ENCODE results near the gene CADM1. TPM values are rescaled to one million over a fixed set of nuclear protein-coding genes. Genes with fewer than 3 reads are reported as not detected.
A peak's percentile ranks its signal among the peaks of the same experiment; 100 is the strongest.

The CADM1 gene
- total RNA-seq, 1 donor: 0.45 TPM

DNA sequence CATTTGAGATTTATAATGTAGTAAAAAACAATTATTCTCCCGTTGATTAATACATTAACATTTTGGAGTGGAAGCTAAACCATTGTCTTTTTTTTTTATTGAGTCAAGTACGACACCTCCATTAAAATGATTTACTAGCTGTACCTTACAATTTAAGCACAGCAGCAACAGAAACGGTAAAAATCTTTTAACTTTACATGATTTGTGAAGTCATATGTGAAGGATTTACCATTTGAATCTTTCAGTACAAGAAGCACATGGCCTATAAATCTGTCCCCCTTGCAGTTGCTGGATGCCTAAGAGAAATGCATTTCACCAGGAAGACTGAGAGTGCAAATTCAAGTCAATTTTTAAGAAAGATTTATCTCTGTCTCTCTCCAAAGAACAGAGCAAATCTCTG, 324.6 kb downstream of the CADM1 start:
- DNase-seq (ENCODE audit: low read depth): no peak
- TF ChIP-seq, protein P1, sequence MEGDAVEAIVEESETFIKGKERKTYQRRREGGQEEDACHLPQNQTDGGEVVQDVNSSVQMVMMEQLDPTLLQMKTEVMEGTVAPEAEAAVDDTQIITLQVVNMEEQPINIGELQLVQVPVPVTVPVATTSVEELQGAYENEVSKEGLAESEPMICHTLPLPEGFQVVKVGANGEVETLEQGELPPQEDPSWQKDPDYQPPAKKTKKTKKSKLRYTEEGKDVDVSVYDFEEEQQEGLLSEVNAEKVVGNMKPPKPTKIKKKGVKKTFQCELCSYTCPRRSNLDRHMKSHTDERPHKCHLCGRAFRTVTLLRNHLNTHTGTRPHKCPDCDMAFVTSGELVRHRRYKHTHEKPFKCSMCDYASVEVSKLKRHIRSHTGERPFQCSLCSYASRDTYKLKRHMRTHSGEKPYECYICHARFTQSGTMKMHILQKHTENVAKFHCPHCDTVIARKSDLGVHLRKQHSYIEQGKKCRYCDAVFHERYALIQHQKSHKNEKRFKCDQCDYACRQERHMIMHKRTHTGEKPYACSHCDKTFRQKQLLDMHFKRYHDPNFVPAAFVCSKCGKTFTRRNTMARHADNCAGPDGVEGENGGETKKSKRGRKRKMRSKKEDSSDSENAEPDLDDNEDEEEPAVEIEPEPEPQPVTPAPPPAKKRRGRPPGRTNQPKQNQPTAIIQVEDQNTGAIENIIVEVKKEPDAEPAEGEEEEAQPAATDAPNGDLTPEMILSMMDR (IDR thresholded peaks at IDR 0.05; ENCODE audit: insufficient read depth, low read length): no peak
- no peak overlapping the region for H3K4me3 ChIP-seq (ENCODE audit: low read depth, low read length)

GRCh38 chr11:115178705-115179104, 325.5 kb downstream of the CADM1 start:
- TF ChIP-seq, protein P1 (IDR thresholded peaks at IDR 0.05; ENCODE audit: insufficient read depth, low read length): no peak
- H3K4me3 ChIP-seq (ENCODE audit: low read depth, low read length): no peak overlapping the region
- no peak for DNase-seq (ENCODE audit: low read depth)

DNA sequence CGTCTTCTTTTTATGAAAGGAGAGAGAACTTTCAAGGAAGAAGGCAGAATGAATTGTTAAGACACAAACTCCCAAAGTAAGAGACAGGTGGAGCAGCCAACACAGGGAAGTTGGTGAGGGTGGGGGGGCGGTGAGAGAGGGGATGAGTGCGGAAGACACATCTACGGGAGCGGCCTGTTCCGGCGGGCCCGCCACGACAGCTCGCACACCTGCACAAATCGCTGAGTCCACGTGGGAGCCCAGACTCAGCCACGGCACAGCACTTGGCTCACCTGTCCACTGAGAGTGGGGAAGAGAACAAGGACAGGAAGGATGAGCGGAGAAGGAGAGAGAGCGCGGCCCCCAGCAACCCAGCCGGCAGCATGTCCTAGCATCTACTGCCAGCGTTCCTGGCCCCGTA, 331.1 kb downstream of the CADM1 start:
- TF ChIP-seq, protein P1 (IDR thresholded peaks at IDR 0.05; ENCODE audit: insufficient read depth, low read length): no peak
- no peak overlapping the region for H3K4me3 ChIP-seq (ENCODE audit: low read depth, low read length)
- DNase-seq (ENCODE audit: low read depth): no peak

GRCh38 chr11:115170133-115170815, 333.9 kb downstream of the CADM1 start:
- TF ChIP-seq, protein P1 (IDR thresholded peaks at IDR 0.05; ENCODE audit: insufficient read depth, low read length): peak; percentile 60
- DNase-seq (ENCODE audit: low read depth): peak; percentile 10

DNA sequence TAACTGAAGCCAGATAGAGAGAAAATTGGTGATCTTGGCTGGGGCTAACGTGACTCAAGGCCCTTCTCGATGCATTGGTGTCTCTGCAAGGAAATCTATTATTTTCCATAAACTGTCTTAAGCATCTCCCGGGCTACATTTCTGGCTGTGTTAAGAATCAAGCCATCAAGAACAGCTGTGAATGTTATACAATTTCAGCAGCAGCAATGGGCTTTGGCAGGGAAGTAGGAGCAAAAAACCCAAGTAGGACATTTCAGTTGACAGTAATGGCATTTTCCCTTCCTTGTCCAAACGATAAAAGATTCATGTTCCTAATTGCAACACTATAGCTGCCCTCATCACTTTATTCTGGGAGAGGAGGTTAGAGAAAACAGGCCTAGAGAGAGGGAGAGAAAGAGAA, 335.0 kb downstream of the CADM1 start:
- DNase-seq (ENCODE audit: low read depth): no peak
- TF ChIP-seq, protein P1 (IDR thresholded peaks at IDR 0.05; ENCODE audit: insufficient read depth, low read length): no peak
- no peak overlapping the region for H3K4me3 ChIP-seq (ENCODE audit: low read depth, low read length)

More at GRCh38 chr11:115170133-115170815, 333.9 kb downstream of the CADM1 start:
- H3K4me3 ChIP-seq (ENCODE audit: low read depth, low read length): no peak overlapping the region

DNA sequence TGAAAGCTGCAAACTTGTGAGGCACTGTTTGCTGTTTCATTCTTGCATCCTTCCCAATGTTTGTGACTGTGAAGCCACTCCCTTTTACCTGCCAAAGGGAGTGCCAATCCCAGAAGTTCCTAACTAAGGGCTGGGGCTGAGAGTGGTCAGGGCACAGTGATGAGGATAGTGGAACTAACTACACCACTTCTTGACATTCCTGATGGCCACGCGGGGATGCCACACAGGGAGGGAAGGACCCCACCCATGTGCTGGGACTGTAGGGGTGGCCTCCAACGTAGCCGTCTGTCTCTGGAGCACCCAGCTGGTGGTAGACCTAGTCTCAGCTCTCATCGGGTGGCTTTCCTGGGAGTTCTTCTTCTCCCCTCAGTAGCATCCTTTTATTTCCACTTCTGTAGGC, 335.5 kb downstream of the CADM1 start:
- no peak overlapping the region for H3K4me3 ChIP-seq (ENCODE audit: low read depth, low read length)
- no peak for DNase-seq (ENCODE audit: low read depth)
- TF ChIP-seq, protein P1 (IDR thresholded peaks at IDR 0.05; ENCODE audit: insufficient read depth, low read length): no peak

GRCh38 chr11:115168229-115168671, 336.0 kb downstream of the CADM1 start:
- H3K4me3 ChIP-seq (ENCODE audit: low read depth, low read length): no peak overlapping the region
- no peak for DNase-seq (ENCODE audit: low read depth)
- TF ChIP-seq, protein P1 (IDR thresholded peaks at IDR 0.05; ENCODE audit: insufficient read depth, low read length): no peak

Data from fibroblast of the aortic adventitia (primary cell).